ENCODE data around the gene FFAR1.
"Not testable (repeated sequence)": the region's sequence is repeated elsewhere in the genome, so short reads cannot be mapped to it uniquely, and the experiment has no call there.

Gene FFAR1

DNA sequence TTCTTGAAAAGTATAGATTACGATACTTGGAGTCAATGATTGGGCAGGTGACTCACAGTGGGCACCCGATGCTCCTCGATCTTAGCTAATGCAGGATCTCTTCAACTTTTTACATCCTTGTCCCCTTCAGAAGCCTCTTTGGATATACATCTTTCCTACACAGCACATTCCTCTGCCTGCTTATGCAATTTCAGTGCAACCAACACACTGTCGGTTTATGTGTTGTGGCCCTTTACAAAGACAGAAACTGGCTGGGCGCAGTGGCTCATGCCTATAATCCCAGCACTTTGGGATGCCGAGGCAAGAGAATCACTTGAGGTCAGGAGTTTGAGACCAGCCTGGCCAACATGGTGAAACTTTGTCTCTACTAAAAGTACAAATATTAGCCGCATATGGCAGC, 25.8 kb downstream of the FFAR1 start:
- no peak overlapping the region for H3K27ac ChIP-seq
- TF ChIP-seq CTCF (IDR thresholded peaks at IDR 0.05) (no peak), ZFX (IDR thresholded peaks at IDR 0.05; ENCODE audit: borderline replicate concordance) (no peak)

DNA sequence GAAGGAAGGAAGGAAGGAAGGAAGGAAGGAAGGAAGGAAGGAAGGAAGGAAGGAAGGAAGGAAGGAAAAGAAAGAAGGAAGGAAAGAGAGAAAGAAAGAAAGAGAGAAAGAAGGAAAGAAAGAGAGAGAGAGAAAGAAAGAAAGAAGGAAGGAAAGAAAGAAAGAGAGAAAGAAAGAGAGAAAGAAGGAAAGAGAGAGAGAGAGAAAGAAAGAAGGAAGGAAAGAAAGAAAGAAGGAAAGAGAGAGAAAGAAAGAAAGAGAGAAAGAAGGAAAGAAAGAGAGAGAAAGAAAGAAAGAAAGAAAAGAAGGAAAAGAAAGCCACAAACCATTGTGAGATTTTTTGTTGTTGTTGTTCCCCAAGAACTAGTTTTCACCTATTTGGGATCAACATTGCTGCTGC, 26.3 kb downstream of the FFAR1 start:
- not testable (repeated sequence) for H3K27ac ChIP-seq

GRCh38 chr19:35375505-35376307, 28.0 kb downstream of the FFAR1 start:
- no peak overlapping the region for H3K27ac ChIP-seq
- TF ChIP-seq ZFX (IDR thresholded peaks at IDR 0.05; ENCODE audit: borderline replicate concordance) (no peak), CTCF (IDR thresholded peaks at IDR 0.05) (no peak)

- no peak for TF ChIP-seq ZFX (IDR thresholded peaks at IDR 0.05; ENCODE audit: borderline replicate concordance)
- no peak for TF ChIP-seq CTCF (IDR thresholded peaks at IDR 0.05)
- H3K27ac ChIP-seq: no peak overlapping the region
Observed at GRCh38 chr19:35377656-35378055, 30.0 kb downstream of the FFAR1 start.

DNA sequence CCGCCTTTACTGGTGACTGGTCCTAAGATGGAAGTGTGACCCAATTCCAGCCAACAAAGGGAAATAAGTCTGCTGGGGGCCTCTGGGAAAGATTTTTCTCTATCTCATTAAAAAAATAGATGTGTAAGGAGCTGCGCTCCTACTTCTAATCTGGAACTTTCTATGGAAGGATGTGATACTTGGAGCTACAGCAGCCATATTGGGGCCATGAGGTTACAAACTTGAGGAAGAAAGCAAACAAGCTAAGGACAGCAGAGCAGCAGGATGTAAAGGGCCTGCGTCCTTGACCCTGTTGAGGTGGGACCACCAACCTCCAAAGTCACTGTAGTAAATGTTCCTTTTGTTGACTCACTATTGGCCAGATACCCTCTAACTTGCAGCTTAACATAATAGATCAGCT, 30.7 kb downstream of the FFAR1 start:
- no peak overlapping the region for H3K27ac ChIP-seq
- TF ChIP-seq ZFX (IDR thresholded peaks at IDR 0.05; ENCODE audit: borderline replicate concordance): no peak
- TF ChIP-seq CTCF (IDR thresholded peaks at IDR 0.05): no peak

- not testable (repeated sequence) for H3K27ac ChIP-seq
Observed at GRCh38 chr19:35379545-35379944, 31.8 kb downstream of the FFAR1 start.

- TF ChIP-seq CTCF (IDR thresholded peaks at IDR 0.05) (no peak), ZFX (IDR thresholded peaks at IDR 0.05; ENCODE audit: borderline replicate concordance) (no peak)
- H3K27ac ChIP-seq: no peak overlapping the region
Observed at GRCh38 chr19:35379992-35380391, 32.3 kb downstream of the FFAR1 start.

GRCh38 chr19:35380450-35381124, 32.9 kb downstream of the FFAR1 start:
- H3K27ac ChIP-seq: no peak overlapping the region
- no peak for TF ChIP-seq CTCF (IDR thresholded peaks at IDR 0.05)
- TF ChIP-seq ZFX (IDR thresholded peaks at IDR 0.05; ENCODE audit: borderline replicate concordance): no peak

Measured in 22Rv1 (cell line).